HG03378 (cell line): Measurements from ENCODE around the gene PCED1B.

Source experiments
- ATAC-seq: cut with Tn5 transposase; IDR thresholded peaks from one replicate; pipeline ENCODE4 v1.9.1; 2021; ENCODE audit warnings: mild to moderate bottlenecking, moderate library complexity; ENCODE audit not compliant: unreplicated experiment

The PCED1B gene

GRCh38 chr12:47067771-47068431 lies 11.5 kb upstream of the PCED1B start:
- ATAC-seq, result no peak

GRCh38 chr12:47068539-47068938 lies 10.9 kb upstream of the PCED1B start:
- no peak for ATAC-seq

- no peak for ATAC-seq
Observed at GRCh38 chr12:47070310-47070709, 9.1 kb upstream of the PCED1B start.

- no peak for ATAC-seq
Observed at GRCh38 chr12:47071241-47071852, 8.1 kb upstream of the PCED1B start.

GRCh38 chr12:47073951-47074350 lies 5.5 kb upstream of the PCED1B start:
- no peak for ATAC-seq

GRCh38 chr12:47074757-47075156 lies 4.7 kb upstream of the PCED1B start:
- no peak for ATAC-seq

- no peak for ATAC-seq
Observed at GRCh38 chr12:47075192-47076084, 4.0 kb upstream of the PCED1B start.

- ATAC-seq, result no peak
Observed at GRCh38 chr12:47077206-47078085, 2.0 kb upstream of the PCED1B start.

GRCh38 chr12:47078086-47078395 lies 1.4 kb upstream of the PCED1B start:
- ATAC-seq, result no peak

GRCh38 chr12:47078733-47079467 lies 521 bp upstream of the PCED1B start:
- ATAC-seq, result no peak

GRCh38 chr12:47079981-47080724 lies 732 bp downstream of the PCED1B start:
- ATAC-seq, result no peak

- no peak for ATAC-seq
Observed at GRCh38 chr12:47080725-47081502, 1.5 kb downstream of the PCED1B start.

GRCh38 chr12:47082283-47082682 lies 2.9 kb downstream of the PCED1B start:
- no peak for ATAC-seq

GRCh38 chr12:47082796-47083621 lies 3.6 kb downstream of the PCED1B start:
- ATAC-seq, result no peak

- ATAC-seq, result no peak
Observed at GRCh38 chr12:47084172-47084571, 4.8 kb downstream of the PCED1B start.

GRCh38 chr12:47085815-47086252 lies 6.4 kb downstream of the PCED1B start:
- no peak for ATAC-seq

GRCh38 chr12:47087088-47087688 lies 7.8 kb downstream of the PCED1B start:
- ATAC-seq, result no peak
